ENCODE results near the gene SHCBP1L. TPM values are rescaled to one million over a fixed set of nuclear protein-coding genes. Genes with fewer than 3 reads are reported as not detected.
"Not testable (repeated sequence)": the region's sequence is repeated elsewhere in the genome, so short reads cannot be mapped to it uniquely, and the experiment has no call there.

Gene SHCBP1L
- total and polyA plus RNA-seq, 9 of the 15 experiments (the other 6 are each of a cell fraction or from before 2014, with no cell fraction given) = not detected

GRCh38 chr1:182943336-182943735 is 9.6 kb downstream of the SHCBP1L start:
- FAIRE-seq; H3K4me1 ChIP-seq (replicated peaks in 1 of 2; ENCODE audit: control insufficient read depth in 2 of 2, insufficient read depth in 2 of 2, low read length in 2 of 2); H3K4me2 ChIP-seq (ENCODE audit: insufficient read depth, low read length); H3K9me1 ChIP-seq (ENCODE audit: control insufficient read depth, insufficient read depth, low read length); ATAC-seq; H3K79me2 ChIP-seq (ENCODE audit: control insufficient read depth, insufficient read depth, low read length); DNase-seq (ENCODE audit: extremely low read depth in 1 of 4, low spot score in 3 of 4); H3K9me3 ChIP-seq (replicated peaks; ENCODE audit: control insufficient read depth, insufficient read depth, low read depth, low read length); H2AFZ ChIP-seq (ENCODE audit: low read depth, low read length); in situ Hi-C loops (cut with MboI); intact Hi-C loops (cut with micrococcal nuclease); H3K27ac ChIP-seq (ENCODE audit: extremely low read depth, low read depth, low read length); H3K36me3 ChIP-seq (ENCODE audit: control insufficient read depth, insufficient read depth, low read length); H3K27me3 ChIP-seq (ENCODE audit: control insufficient read depth in 2 of 2, insufficient read depth in 2 of 2, low read length in 2 of 2); BruUV-seq (replicated peaks); H3K9ac ChIP-seq (ENCODE audit: insufficient read depth in 1 of 2, low read depth in 2 of 2, low read length in 2 of 2); H3K4me3 ChIP-seq; H4K20me1 ChIP-seq (replicated peaks; ENCODE audit: control insufficient read depth, insufficient read depth, low read length): not testable (repeated sequence)
- ChIA-PET CTCF (ENCODE audit: low intra/inter-chr PET ratio) (interaction anchor here (0.6 kb wide), 1 partner anchor 955 kb away, joined by 3 read pairs; no protein-coding TSS in a partner anchor), POLR2A (interaction anchor here (1.0 kb wide), 1 partner anchor 22 kb away, joined by 6 read pairs; no protein-coding TSS in a partner anchor)
- WGBS (ENCODE audit: insufficient coverage, low coverage, missing lambda C conversion rate) = 24% methylated on average over 6 of the region's 6 CpGs
- TF ChIP-seq ZNF121 (CRISPR knock-in tag; conservative IDR thresholded peaks at IDR 0.05) = peak; percentile 71

- H3K27me3 ChIP-seq (ENCODE audit: control insufficient read depth in 2 of 2, insufficient read depth in 2 of 2, low read length in 2 of 2); CTCF ChIA-PET (ENCODE audit: low intra/inter-chr PET ratio); H3K9me3 ChIP-seq (replicated peaks; ENCODE audit: control insufficient read depth, insufficient read depth, low read depth, low read length); H3K79me2 ChIP-seq (ENCODE audit: control insufficient read depth, insufficient read depth, low read length); H3K4me3 ChIP-seq; intact Hi-C loops (cut with micrococcal nuclease); BruUV-seq (replicated peaks); ATAC-seq; FAIRE-seq; H3K4me1 ChIP-seq (replicated peaks in 1 of 2; ENCODE audit: control insufficient read depth in 2 of 2, insufficient read depth in 2 of 2, low read length in 2 of 2); H2AFZ ChIP-seq (ENCODE audit: low read depth, low read length); H3K9me1 ChIP-seq (ENCODE audit: control insufficient read depth, insufficient read depth, low read length); in situ Hi-C loops (cut with MboI); POLR2A ChIA-PET; H3K27ac ChIP-seq (ENCODE audit: extremely low read depth, low read depth, low read length); H3K9ac ChIP-seq (ENCODE audit: insufficient read depth in 1 of 2, low read depth in 2 of 2, low read length in 2 of 2); H4K20me1 ChIP-seq (replicated peaks; ENCODE audit: control insufficient read depth, insufficient read depth, low read length); H3K4me2 ChIP-seq (ENCODE audit: insufficient read depth, low read length); H3K36me3 ChIP-seq (ENCODE audit: control insufficient read depth, insufficient read depth, low read length): not testable (repeated sequence)
- peak; percentile 21 for TF ChIP-seq CBX2 (IDR thresholded peaks at IDR 0.05; ENCODE audit: insufficient read depth, low read length, poor library complexity, severe bottlenecking)
- DNase-seq (ENCODE audit: extremely low read depth in 1 of 4, low spot score in 3 of 4) = peak in 1 of 4 experiments; percentile 17
- 7% methylated on average over 25 of the region's 25 CpGs for WGBS (ENCODE audit: insufficient coverage, low coverage, missing lambda C conversion rate)
Observed at GRCh38 chr1:182942145-182942544, 10.8 kb downstream of the SHCBP1L start.

Data from K562 (cell line).